GM18499 (cell line): ENCODE results near the gene RAD51B.
A peak's percentile ranks its signal among the peaks of the same experiment; 100 is the strongest.

Experiments
- ATAC-seq: cut with Tn5 transposase; IDR thresholded peaks from one replicate; pipeline ENCODE4 v1.9.1; 2021; ENCODE audit warnings: moderate number of reproducible peaks; ENCODE audit not compliant: insufficient read depth, unreplicated experiment

Gene RAD51B

GRCh38 chr14:68331426-68331825 is 511.8 kb downstream of the RAD51B start:
- no peak for ATAC-seq

DNA sequence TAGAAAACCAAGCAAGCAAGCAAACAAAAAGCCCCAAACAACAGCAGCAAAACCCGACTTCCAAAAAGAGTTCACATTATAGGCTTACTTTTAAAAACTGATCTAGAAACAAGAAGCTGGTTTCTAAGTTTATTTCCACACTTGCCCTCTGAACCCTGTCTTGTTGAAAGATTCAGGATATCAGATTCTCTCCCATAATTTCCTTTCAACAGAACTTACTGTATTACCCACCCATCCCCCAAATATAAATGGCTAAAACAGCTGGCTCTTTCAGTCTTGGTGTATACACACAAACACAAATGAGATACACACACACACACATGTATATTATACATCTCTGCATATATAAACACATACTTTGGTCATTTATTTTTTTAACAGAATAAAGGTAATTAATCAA is 512.4 kb downstream of the RAD51B start:
- ATAC-seq, result no peak

GRCh38 chr14:68333262-68333661 is 513.7 kb downstream of the RAD51B start:
- ATAC-seq, result no peak

GRCh38 chr14:68335312-68335711 is 515.7 kb downstream of the RAD51B start:
- no peak for ATAC-seq

GRCh38 chr14:68336165-68336564 is 516.6 kb downstream of the RAD51B start:
- no peak for ATAC-seq

- no peak for ATAC-seq
These were observed 517.7 kb downstream of the RAD51B start for GRCh38 chr14:68337279-68337678.

DNA sequence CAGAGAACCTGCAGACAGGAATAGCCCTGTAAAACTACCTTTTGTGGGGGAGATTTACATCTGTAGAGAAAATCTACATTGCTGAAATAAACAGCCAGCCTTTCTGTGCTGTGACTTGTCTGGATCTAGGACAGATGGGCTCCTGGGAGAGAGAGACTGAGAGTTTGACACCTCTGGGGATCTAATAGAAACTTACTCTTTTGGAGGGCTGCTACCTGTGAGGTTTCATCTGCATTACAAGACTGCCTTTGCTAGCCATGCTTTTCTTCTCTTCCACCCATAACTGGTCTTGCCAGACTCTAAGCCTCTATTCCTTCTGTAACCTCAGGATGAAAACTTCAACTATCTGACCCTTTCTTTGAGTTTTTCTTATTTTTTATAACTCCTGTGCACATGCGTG is 520.7 kb downstream of the RAD51B start:
- ATAC-seq, result no peak

DNA sequence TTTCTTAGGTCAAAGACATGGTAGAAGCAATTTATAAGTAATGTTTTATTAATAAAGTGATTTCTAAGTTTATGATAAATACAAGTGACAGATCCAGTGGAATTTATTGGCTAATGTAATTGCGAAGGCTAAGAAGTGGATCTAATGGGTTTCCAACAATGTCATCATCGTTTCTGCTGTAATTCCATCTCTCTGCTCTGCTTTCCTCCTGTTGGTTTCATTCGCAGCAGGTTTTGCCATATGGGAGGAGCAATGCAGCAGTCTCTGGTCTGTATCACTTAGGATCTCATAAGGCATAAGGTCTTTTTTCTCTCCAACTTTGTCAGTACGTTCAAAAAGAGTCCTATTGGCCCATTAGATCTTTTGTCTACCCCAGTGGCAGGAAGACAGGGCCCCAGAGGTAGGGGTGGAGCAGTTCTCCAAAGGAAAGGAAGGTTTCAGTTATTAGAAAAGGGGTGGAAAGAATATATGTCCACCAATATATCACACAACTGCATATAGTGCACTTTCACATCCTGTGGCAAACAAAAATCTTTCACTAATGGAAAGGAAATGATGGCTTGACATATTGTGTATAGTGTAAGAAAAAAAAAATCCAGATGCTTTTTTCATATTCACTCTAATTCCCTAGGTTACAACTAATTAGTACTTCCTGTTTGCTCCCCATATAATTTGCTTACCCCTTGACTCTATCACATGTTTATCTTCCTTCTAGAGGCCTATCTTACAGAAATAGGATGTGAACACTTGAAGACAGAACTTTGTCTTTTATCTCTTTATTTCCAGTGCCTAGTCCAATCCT is 522.0 kb downstream of the RAD51B start:
- ATAC-seq, result peak; percentile 43

DNA sequence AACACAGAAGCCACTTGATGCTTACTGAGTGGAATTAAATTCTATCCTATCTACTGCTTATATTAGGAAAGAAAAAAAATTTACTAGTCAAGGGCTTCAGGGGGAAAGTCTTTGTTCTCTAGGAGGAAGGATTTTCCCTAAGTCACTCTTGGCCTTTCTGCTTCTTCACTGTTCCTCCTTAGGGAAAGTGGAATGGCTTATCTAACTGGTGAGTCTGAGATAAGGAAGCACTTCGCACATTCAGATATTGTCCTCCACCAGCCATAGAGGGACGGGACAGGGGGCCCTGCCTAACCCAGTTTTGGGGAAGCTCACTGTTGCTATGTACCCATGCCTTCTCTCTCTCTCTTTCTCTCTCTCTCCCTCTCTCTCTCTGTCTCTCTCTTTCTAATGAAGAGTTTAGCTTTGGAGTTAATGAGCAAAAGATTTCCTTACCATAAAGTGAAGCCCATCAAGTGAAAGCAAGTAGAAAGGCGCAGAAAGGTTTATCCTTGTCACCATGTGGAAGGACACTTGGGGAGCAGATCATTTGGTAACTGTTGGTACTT is 522.7 kb downstream of the RAD51B start:
- no peak for ATAC-seq

DNA sequence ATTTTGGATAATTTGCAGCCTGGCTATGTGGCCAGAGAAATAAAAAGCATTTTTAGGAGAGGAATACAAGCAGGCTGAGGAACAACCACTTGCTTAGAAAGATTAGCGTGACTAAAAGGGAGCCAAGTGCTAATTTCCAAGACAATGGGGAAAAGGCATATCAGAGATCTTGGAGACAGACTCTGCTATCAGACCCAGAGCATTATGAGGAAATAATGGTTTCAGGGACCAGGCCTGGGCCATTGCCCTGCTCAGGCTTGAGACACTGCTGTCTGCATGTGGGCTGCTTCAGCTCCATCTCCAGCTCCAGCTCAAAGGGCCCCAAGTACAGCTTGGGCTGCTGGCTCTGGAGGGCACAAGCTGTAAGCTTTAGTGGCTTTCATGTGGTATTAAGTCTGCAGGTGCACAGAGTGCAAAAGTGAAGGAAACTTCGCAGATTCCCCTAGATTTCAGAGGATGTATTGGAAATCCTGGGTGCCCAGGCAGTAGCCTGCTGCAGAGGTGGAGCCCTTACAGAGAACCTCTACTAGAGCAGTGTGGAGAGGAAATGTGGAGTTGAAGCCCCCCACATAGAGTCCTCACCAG is 524.0 kb downstream of the RAD51B start:
- no peak for ATAC-seq

- no peak for ATAC-seq
These were observed 526.2 kb downstream of the RAD51B start for GRCh38 chr14:68345738-68346137.

GRCh38 chr14:68346556-68347343 is 527.2 kb downstream of the RAD51B start:
- no peak for ATAC-seq

DNA sequence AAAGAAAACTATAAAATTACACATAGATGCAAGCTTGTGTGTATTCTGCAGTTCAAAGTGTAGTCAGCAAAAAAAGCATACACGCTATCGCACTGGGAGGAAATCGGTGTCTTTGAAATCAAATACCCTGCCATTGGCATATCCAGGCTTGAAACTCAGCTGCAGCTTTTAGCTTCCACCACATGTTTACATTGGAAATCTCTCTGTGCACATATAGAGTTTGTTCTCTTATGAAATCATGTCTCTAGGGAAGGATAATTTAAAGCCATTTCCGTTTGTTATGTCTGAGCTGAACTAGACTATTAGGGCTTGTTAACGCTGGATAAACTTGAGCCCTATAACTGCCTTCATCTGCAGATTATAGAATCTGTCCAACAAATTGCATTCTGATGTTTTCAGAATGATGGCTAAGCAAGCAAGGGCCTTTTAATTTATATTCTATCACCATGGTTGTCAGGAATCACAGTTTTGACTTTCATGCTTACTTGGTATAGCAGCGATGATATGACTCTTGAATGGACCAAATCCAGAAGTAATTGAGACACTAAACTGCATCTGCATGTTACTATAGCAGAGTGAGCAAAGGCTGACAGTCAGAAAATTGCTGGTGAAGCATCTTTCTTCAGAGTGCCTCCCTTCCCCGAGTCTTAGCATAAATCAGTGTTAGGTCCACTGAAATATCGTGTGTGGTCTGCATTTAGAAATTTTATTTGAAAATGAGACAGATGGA is 530.5 kb downstream of the RAD51B start:
- ATAC-seq, result no peak

- ATAC-seq, result no peak
These were observed 535.8 kb downstream of the RAD51B start for GRCh38 chr14:68355415-68355814.

DNA sequence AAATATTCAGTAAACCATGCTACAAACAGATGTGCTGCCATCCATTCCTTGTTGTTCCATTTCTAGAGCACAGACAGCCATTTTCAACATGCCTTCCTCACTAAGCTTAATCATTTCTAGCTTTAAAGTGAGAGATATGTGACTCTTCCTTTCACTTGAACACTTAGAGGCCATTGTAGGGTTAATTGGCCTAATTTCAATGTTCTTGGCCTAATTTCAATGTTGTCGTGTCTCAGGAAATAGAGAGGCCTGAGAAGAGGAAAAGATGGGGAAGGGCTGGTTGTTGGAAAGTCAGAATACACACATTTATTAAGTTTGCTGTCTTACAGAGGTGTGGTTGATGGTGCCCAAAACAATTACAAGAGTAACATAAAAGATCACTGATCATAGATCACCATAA is 538.2 kb downstream of the RAD51B start:
- ATAC-seq, result no peak

DNA sequence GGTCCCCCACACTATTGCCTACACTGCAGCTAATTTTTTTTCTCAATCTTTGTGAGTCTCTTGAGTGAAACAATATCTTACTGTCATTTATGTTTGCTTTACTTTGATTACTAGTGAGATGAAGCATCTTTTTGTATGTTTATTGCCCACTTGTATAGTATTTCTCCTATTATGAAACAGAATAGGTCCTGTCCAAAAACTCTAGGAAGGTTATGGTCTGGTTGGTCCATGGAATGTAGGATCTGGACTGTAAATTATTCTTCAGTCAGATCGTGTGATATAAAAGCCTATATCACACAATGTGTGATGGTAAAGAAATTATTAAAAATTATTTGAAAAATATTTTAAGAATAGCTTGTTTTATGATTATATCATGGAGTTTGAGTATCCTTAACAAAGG is 538.9 kb downstream of the RAD51B start:
- no peak for ATAC-seq

GRCh38 chr14:68359022-68359836 is 539.6 kb downstream of the RAD51B start:
- no peak for ATAC-seq

GRCh38 chr14:68359837-68360552 is 540.4 kb downstream of the RAD51B start:
- ATAC-seq, result no peak

DNA sequence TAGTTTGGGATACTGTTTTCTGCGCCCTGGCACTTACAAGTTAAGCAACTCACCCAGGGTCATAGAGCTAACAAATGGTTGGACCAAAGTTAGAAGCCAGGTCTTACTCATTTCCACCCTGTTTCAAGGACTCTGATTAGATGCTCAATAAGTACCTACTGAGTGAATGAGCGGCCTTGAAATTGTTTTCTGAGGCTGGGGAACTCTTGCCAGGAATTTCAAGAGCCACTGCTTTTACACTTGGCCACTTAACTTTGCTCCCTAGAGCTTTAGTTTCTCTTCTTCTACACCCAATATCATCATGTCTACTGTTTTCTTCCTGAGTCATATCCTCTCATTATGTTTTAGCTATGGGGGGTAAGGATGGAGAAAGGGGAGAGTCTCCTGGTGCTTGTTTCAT is 541.7 kb downstream of the RAD51B start:
- ATAC-seq, result no peak
